CD4-positive, alpha-beta T cell (primary cell): ENCODE measurements around the gene RPP21. TPM values are rescaled to one million over a fixed set of nuclear protein-coding genes. Genes with fewer than 3 reads are reported as not detected.

Source experiments
- ATAC-seq: fragments of 200-7000 bp; cut with Tn5 transposase; one replicate; pipeline ENCODE4 v1.10.0; 2022; ENCODE audit warnings: mild to moderate bottlenecking; ENCODE audit not compliant: poor library complexity
- CTCF ChIA-PET: fragments of 350-600 bp; sonication (Branson Sonifier 250); formaldehyde crosslinking; loops from one replicate; lab custom pipeline; 2021; ENCODE audit warnings: antibody characterized with exemption, inconsistent platforms; lab: Charles Lee
- POLR2A ChIA-PET: fragments of 350-600 bp; sonication (Branson Sonifier 250); formaldehyde crosslinking; loops from one replicate; lab custom pipeline; 2021; ENCODE audit warnings: antibody characterized with exemption, inconsistent platforms; lab: Charles Lee
- DNase-seq, 14 experiments: peaks; one replicate each; pipeline ENCODE4 v3.0.0-alpha.2; 2013 to 2020; ENCODE audit warnings: mixed read lengths in 2 of 14
- H3K27ac ChIP-seq, 2 donors: one replicate each; pipeline versions ENCODE4 v1.5.1 to v1.7.0; 2013; ENCODE audit warnings: low read length in 2 of 2, low read depth in 1 of 2, mild to moderate bottlenecking in 1 of 2
- H3K27me3 ChIP-seq, 2 experiments: 1 replicate in 1 of 2; 2 replicates in 1 of 2; pipeline versions ENCODE4 v1.6.1 to v1.7.0; 2013; ENCODE audit warnings: low read length in 2 of 2, control low read depth in 1 of 2, mild to moderate bottlenecking in 1 of 2, moderate library complexity in 1 of 2; ENCODE audit not compliant: insufficient read depth in 2 of 2, control insufficient read depth in 1 of 2
- H3K36me3 ChIP-seq: one replicate; pipeline ENCODE4 v1.6.1; 2013; ENCODE audit warnings: low read length, control low read depth; ENCODE audit not compliant: insufficient read depth
- H3K4me1 ChIP-seq: one replicate; pipeline ENCODE4 v1.6.1; 2013; ENCODE audit warnings: low read length, control low read depth; ENCODE audit not compliant: insufficient read depth
- H3K4me3 ChIP-seq: one replicate; pipeline ENCODE4 v1.5.1; 2013; ENCODE audit warnings: mild to moderate bottlenecking, low read length, moderate library complexity
- H3K9me3 ChIP-seq, 2 experiments: 1 replicate in 1 of 2; 2 replicates in 1 of 2; pipeline versions ENCODE4 v1.6.1 to v1.7.0; 2013; ENCODE audit warnings: low read length in 2 of 2, mild to moderate bottlenecking in 2 of 2, control low read depth in 1 of 2, moderate library complexity in 1 of 2; ENCODE audit not compliant: control insufficient read depth in 1 of 2, insufficient read depth in 1 of 2
- H3K27ac Mint-ChIP-seq: one replicate; pipeline ENCODE4 v1.8.0; 2020; ENCODE audit warnings: mixed read lengths
- H3K27me3 Mint-ChIP-seq: one replicate; pipeline ENCODE4 v1.8.0; 2021; ENCODE audit warnings: mixed read lengths
- H3K36me3 Mint-ChIP-seq: one replicate; pipeline ENCODE4 v1.8.0; 2021; ENCODE audit warnings: low read depth, mixed read lengths
- H3K4me1 Mint-ChIP-seq: one replicate; pipeline ENCODE4 v1.8.0; 2021; ENCODE audit warnings: low read depth, mixed read lengths
- H3K4me3 Mint-ChIP-seq: one replicate; pipeline ENCODE4 v1.8.0; 2020; ENCODE audit warnings: mild to moderate bottlenecking, mixed read lengths
- H3K9me3 Mint-ChIP-seq: one replicate; pipeline ENCODE4 v1.8.0; 2020; ENCODE audit warnings: mixed read lengths
- intact Hi-C, 2 experiments: fragments of 100-400 bp; cut with DNase I in 1 of 2; cut with micrococcal nuclease in 1 of 2; formaldehyde crosslinking; loops; one replicate each; pipeline versions ENCODE4 v1.15.1 to v1.9.0; 2023 to 2025; cut with DNase I, micrococcal nuclease
- total RNA-seq, 174 experiments: library from RNA in 2 of 174; stranded (reverse) in 2 of 174; gene quantifications; one replicate each; pipeline ENCODE4 v1.2.3 and lab custom pipeline; 2021 to 2026
- TF ChIP-seq, protein P1 (sequence below): fragments of 200-600 bp; IDR thresholded peaks from one replicate; pipeline ENCODE4 v1.8.0; 2022; ENCODE audit warnings: antibody characterized with exemption, mild to moderate bottlenecking

Gene RPP21
- total RNA-seq, 2 experiments from 2014 or later, result 42.8 to 51.9 TPM

- no peak overlapping the region for H3K4me3 ChIP-seq
- peaks cover 10% of the 10 kb centered on the region for H3K36me3 ChIP-seq
- H3K27ac ChIP-seq, result no peak overlapping the region
- H3K4me1 ChIP-seq, result peaks cover 19% of the 10 kb centered on the region
- no peaks in the 10 kb centered on the region for H3K9me3 Mint-ChIP-seq
- no peaks in the 10 kb centered on the region for H3K9me3 ChIP-seq
- H3K36me3 Mint-ChIP-seq, result peaks cover 25% of the 10 kb centered on the region
- H3K27ac Mint-ChIP-seq, result no peak overlapping the region
- no peak for ATAC-seq
- POLR2A ChIA-PET, result interaction anchor here (1.0 kb wide), 1 partner anchor 136 kb away, joined by 5 read pairs; the partner anchor contains the start of gene TRIM26
- CTCF ChIA-PET, result no interaction called here
- TF ChIP-seq, protein P1, sequence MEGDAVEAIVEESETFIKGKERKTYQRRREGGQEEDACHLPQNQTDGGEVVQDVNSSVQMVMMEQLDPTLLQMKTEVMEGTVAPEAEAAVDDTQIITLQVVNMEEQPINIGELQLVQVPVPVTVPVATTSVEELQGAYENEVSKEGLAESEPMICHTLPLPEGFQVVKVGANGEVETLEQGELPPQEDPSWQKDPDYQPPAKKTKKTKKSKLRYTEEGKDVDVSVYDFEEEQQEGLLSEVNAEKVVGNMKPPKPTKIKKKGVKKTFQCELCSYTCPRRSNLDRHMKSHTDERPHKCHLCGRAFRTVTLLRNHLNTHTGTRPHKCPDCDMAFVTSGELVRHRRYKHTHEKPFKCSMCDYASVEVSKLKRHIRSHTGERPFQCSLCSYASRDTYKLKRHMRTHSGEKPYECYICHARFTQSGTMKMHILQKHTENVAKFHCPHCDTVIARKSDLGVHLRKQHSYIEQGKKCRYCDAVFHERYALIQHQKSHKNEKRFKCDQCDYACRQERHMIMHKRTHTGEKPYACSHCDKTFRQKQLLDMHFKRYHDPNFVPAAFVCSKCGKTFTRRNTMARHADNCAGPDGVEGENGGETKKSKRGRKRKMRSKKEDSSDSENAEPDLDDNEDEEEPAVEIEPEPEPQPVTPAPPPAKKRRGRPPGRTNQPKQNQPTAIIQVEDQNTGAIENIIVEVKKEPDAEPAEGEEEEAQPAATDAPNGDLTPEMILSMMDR, result no peak
- peaks cover 3% of the 10 kb centered on the region for H3K27me3 Mint-ChIP-seq
- peaks cover 26% of the 10 kb centered on the region for H3K4me1 Mint-ChIP-seq
- no peak for DNase-seq
- intact Hi-C loops, result loop anchor here in 1 of 2 experiments (5.0 kb wide), 3 partner anchors 32 to 208 kb away; partner anchors contain the start of genes GNL1 and PRR3
- peaks cover 0 to 4% of the 10 kb centered on the region in 2 experiments for H3K27me3 ChIP-seq
- no peak overlapping the region for H3K4me3 Mint-ChIP-seq
These were observed 4.6 kb downstream of the RPP21 start for GRCh38 chr6:30349421-30350177.

DNA sequence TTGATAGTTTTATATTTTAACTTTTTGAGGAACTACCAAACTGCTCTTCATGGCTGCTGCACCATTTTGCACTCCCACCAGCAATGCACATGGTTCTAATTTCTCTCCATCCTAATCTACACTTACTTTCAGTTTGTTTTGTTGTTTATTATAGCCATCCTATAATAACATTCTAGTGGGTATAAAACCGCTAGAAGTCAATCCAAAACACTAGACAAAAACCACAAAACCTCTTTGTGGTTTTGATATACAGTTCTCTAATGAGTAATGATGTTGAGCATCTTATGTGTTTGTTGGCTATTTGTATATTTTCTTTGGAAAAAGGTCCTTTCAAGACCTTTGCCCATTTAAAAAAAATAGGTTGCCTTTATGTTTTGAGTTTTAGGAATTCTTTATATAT is 5.6 kb downstream of the RPP21 start:
- Mint-ChIP-seq H3K27me3 (peaks cover 12% of the 10 kb centered on the region), H3K27ac (no peak overlapping the region), H3K4me1 (peaks cover 19% of the 10 kb centered on the region), H3K36me3 (peaks cover 19% of the 10 kb centered on the region), H3K4me3 (no peak overlapping the region), H3K9me3 (no peaks in the 10 kb centered on the region)
- Histone ChIP-seq H3K27ac (no peak overlapping the region), H3K4me3 (no peak overlapping the region), H3K4me1 (peaks cover 15% of the 10 kb centered on the region), H3K36me3 (peaks cover 10% of the 10 kb centered on the region), H3K9me3 (no peaks in the 10 kb centered on the region), H3K27me3 (peaks cover 0 to 4% of the 10 kb centered on the region in 2 experiments)
- TF ChIP-seq, protein P1, result no peak
- ATAC-seq (no peak), DNase-seq (no peak)
- CTCF ChIA-PET, result no interaction called here
- intact Hi-C loops, result loop anchor here in 1 of 2 experiments (5.0 kb wide), 1 partner anchor 33 kb away; no protein-coding TSS in a partner anchor
- POLR2A ChIA-PET, result interaction anchor here (1.0 kb wide), 1 partner anchor 137 kb away, joined by 5 read pairs; the partner anchor contains the start of gene TRIM26

DNA sequence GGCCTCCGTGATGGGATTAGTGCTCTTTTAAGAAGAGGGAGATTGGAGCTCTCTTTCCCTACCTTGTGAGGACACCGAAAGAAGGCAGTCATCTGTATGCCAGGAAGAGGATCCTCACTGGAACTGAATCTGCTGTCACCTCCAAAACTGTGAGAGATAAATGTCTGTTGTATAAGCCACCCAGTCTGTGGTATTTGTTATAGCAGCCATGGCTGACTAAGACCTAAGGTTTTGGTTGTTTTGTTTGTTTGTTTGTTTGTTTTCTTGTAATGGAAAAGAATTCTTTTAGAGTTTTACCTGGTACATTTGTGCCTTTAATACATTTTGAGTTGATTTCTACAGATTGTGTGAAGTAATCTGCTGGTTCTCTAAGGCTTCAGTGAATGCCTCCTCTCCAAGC is 7.6 kb downstream of the RPP21 start:
- Histone ChIP-seq H3K9me3 (no peaks in the 10 kb centered on the region), H3K4me1 (peaks cover 4% of the 10 kb centered on the region), H3K36me3 (no peaks in the 10 kb centered on the region), H3K27me3 (peaks cover under 1 to 9% of the 10 kb centered on the region in 2 experiments), H3K4me3 (no peak overlapping the region), H3K27ac (no peak overlapping the region)
- CTCF ChIA-PET, result no interaction called here
- peaks cover 3% of the 10 kb centered on the region for H3K36me3 Mint-ChIP-seq
- intact Hi-C loops, result loop anchor here in 1 of 2 experiments (5.0 kb wide), 1 partner anchor 35 kb away; no protein-coding TSS in a partner anchor
- H3K4me1 Mint-ChIP-seq, result peaks cover 13% of the 10 kb centered on the region
- H3K4me3 Mint-ChIP-seq, result no peak overlapping the region
- H3K9me3 Mint-ChIP-seq, result no peaks in the 10 kb centered on the region
- TF ChIP-seq, protein P1, result no peak
- no peak overlapping the region for H3K27ac Mint-ChIP-seq
- DNase-seq (no peak), ATAC-seq (no peak)
- POLR2A ChIA-PET, result no interaction called here
- H3K27me3 Mint-ChIP-seq, result peaks cover 24% of the 10 kb centered on the region
